Gastroesophageal sphincter (tissue), 4 donors: Measurements from ENCODE around the gene BTC. TPM values are rescaled to one million over a fixed set of nuclear protein-coding genes. Genes with fewer than 3 reads are reported as not detected.
A peak's percentile ranks its signal among the peaks of the same experiment; 100 is the strongest.

ENCODE experiments used
- ATAC-seq: fragments of 150-250 bp; one replicate; pipeline ENCODE4 v1.9.1; 2016; ENCODE audit warnings: mild to moderate bottlenecking, moderate library complexity
- H3K27ac ChIP-seq, 4 donors: fragments of 200-600 bp; sonication (generic) in 3 of 4; 1 replicate in 3 of 4; 2 replicates in 1 of 4; pipeline ENCODE4 v1.5.1; 2016 to 2019
- H3K27me3 ChIP-seq: fragments of 200-600 bp; sonication (generic); one replicate; pipeline ENCODE4 v1.5.1; 2019
- H3K36me3 ChIP-seq, 2 donors: fragments of 200-600 bp; sonication (generic); one replicate each; pipeline ENCODE4 v1.5.1; 2019; ENCODE audit warnings: control low read depth in 1 of 2
- H3K4me1 ChIP-seq, 3 donors: fragments of 200-600 bp; sonication (generic); 1 replicate in 2 of 3; 2 replicates in 1 of 3; pipeline ENCODE4 v1.5.1; 2016 to 2019; ENCODE audit warnings: control low read depth in 2 of 3
- H3K4me3 ChIP-seq, 2 donors: fragments of 200-600 bp; sonication (generic); one replicate each; pipeline ENCODE4 v1.5.1; 2019; ENCODE audit warnings: mild to moderate bottlenecking in 1 of 2, moderate library complexity in 1 of 2
- H3K9me3 ChIP-seq, 3 donors: fragments of 200-600 bp; sonication (generic); one replicate each; pipeline ENCODE4 v1.5.1; 2017 to 2019; ENCODE audit warnings: control low read depth in 2 of 3
- EP300 ChIP-seq: sonication (generic); formaldehyde crosslinking; IDR thresholded peaks from one replicate; pipeline ENCODE4 v1.6.1; 2017; ENCODE audit warnings: antibody characterized with exemption, mild to moderate bottlenecking
- POLR2A ChIP-seq, 2 donors: fragments of 450-650 bp; IDR thresholded peaks; one replicate each; pipeline ENCODE4 v1.6.1; 2017; ENCODE audit warnings: antibody characterized with exemption in 2 of 2, mild to moderate bottlenecking in 2 of 2, moderate library complexity in 1 of 2
- POLR2AphosphoS5 ChIP-seq: sonication (generic); formaldehyde crosslinking; IDR thresholded peaks from one replicate; pipeline ENCODE4 v1.6.1; 2017; ENCODE audit warnings: antibody characterized with exemption
- WGBS, 2 donors: methylation state at CpG; one replicate each; pipeline ENCODE4 v1.1.5; 2018; ENCODE audit warnings: low coverage in 1 of 2; 5-methylcytosine and 5-hydroxymethylcytosine counted together
- total RNA-seq, 4 donors: library from RNA; depleted of rRNA; stranded (reverse); fragments of >200 nt; gene quantifications; one replicate each; pipeline ENCODE4 v1.1.0, GENCODE V29; 2016
- TF ChIP-seq, protein P1 (sequence below), 4 experiments: fragments of 200-600 bp in 2 of 4; fragments of 450-650 bp in 2 of 4; sonication (generic) in 1 of 4; IDR thresholded peaks; one replicate each; pipeline ENCODE4 v1.5.1; 2017 to 2019; ENCODE audit warnings: antibody characterized with exemption in 4 of 4, mild to moderate bottlenecking in 2 of 4, moderate library complexity in 2 of 4

Gene BTC
- total RNA-seq, 4 donors from 2014 or later = 40.1 to 77.3 (median 62.5) TPM

DNA sequence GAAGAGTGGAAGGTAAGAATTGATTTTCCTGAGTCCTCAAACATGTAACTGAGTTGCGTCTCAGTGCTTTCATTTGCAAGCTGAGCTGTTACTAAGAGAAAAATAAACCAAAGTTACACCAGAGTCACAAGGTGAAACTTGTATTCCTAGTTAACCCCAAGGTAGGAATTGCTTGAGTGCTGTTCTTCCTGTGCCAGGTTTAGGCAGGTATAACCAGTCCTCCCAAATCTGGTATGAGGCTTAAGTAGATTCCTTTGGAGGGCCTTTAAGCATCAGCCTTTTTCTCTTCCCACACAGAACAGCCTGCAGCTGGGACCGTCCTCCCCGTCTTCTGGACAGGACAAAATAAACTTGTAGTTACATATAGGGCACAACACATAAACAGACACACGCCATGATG lies 2.3 kb upstream of the BTC start:
- H3K4me1 ChIP-seq = peaks cover 0 to 27% (median 0%) of the 10 kb centered on the region in 3 donors
- no peak for ATAC-seq
- WGBS, 2 donors = 76 to 81% methylated on average over 3 to 4 of the region's 4 CpGs
- H3K36me3 ChIP-seq = no peaks in the 10 kb centered on the region
- no peaks in the 10 kb centered on the region for H3K27me3 ChIP-seq
- H3K4me3 ChIP-seq = no peak overlapping the region
- no peak overlapping the region for H3K27ac ChIP-seq
- no peaks in the 10 kb centered on the region for H3K9me3 ChIP-seq
- TF ChIP-seq POLR2A (IDR thresholded peaks at IDR 0.05) (no peak), EP300 (no peak), POLR2AphosphoS5 (no peak)
- TF ChIP-seq, protein P1, sequence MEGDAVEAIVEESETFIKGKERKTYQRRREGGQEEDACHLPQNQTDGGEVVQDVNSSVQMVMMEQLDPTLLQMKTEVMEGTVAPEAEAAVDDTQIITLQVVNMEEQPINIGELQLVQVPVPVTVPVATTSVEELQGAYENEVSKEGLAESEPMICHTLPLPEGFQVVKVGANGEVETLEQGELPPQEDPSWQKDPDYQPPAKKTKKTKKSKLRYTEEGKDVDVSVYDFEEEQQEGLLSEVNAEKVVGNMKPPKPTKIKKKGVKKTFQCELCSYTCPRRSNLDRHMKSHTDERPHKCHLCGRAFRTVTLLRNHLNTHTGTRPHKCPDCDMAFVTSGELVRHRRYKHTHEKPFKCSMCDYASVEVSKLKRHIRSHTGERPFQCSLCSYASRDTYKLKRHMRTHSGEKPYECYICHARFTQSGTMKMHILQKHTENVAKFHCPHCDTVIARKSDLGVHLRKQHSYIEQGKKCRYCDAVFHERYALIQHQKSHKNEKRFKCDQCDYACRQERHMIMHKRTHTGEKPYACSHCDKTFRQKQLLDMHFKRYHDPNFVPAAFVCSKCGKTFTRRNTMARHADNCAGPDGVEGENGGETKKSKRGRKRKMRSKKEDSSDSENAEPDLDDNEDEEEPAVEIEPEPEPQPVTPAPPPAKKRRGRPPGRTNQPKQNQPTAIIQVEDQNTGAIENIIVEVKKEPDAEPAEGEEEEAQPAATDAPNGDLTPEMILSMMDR (IDR thresholded peaks at IDR 0.05) = no peak

DNA sequence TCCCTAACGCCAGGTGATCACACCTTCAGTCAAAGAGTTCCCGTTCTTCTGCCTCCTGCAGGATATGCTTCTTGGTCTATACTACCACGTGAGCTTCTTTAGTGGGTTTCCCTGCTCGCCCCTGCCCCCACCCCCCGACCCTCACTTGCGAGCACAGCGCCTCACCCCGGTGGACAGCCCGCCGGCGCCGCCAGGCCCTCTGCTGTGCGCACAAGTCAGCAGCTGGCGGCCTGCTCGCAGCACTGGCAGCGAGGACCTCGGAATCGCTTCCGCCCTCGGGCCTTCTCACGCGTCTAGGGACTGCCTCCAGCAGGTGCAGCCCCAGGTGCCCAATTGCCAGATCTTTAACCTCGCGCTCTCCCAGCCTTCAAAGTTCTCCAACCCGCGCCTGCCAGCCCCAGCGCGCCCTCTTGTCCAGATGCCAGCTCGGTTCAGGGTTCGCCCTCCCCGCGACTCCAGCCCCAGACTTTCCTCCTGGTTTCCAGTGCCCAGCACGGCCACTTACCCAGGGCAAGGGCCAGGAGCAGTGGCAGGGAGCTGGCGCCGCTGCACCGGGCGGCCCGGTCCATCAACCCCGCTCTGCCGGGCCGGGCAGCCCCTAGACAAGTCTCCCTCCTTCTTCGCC lies 454 bp downstream of the BTC start:
- no peaks in the 10 kb centered on the region for H3K9me3 ChIP-seq
- peak overlapping the region; percentile 46 to 79 for H3K4me3 ChIP-seq
- no peaks in the 10 kb centered on the region for H3K36me3 ChIP-seq
- peak; percentile 85 for ATAC-seq
- peak overlapping the region; percentile 76 to 95 (median 90) for H3K27ac ChIP-seq
- H3K4me1 ChIP-seq = peaks cover 0 to 43% (median 0%) of the 10 kb centered on the region in 3 donors
- H3K27me3 ChIP-seq = no peaks in the 10 kb centered on the region
- WGBS, 2 donors = 0 to 4% methylated on average over 1 to 15 of the region's 42 CpGs
- TF ChIP-seq, protein P1 (IDR thresholded peaks at IDR 0.05) = peak; percentile 20 to 68 (median 38)
- TF ChIP-seq POLR2AphosphoS5 (no peak), EP300 (no peak)

DNA sequence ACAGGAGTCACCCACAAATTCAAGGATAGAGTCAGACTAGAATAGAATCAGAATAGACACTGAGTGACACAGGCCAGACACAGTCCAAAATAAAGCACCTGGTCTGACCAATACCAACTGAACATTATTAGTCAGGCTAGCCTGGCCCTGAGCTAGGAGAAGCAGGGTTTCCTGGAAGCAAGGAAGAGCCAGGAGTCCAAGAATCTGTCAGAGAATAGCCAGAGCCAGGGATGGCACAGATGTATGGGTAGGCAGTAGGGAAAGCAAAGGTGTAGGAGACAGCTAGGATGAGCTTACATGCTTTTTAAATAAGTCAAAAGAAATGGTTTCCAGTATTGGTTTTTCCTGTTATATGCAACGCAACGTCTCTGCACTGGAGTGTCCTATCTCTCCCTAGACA lies 3.7 kb downstream of the BTC start:
- TF ChIP-seq POLR2AphosphoS5 (no peak), EP300 (no peak), POLR2A (IDR thresholded peaks at IDR 0.05) (no peak)
- TF ChIP-seq, protein P1 (IDR thresholded peaks at IDR 0.05) = no peak

DNA sequence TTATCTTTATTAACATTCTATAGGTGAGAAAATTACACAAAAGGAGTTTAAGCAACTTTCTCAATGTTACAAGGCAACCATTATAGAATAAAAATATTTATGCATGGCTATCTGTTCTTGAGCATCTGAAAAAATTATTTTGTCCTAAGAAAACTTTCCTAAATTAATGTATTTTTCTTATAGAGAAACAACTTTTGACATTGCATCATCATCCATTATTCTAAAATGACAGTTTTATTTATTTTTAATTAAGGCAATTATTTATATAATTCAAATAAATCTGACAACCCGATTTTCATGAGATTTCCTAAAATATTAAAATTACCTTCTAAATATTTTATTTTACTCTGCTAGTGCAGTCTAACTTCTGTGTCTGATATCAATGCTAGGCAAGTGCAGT lies 4.8 kb downstream of the BTC start:
- Histone ChIP-seq H3K4me3 (no peak overlapping the region), H3K4me1 (peaks cover 0 to 43% (median 0%) of the 10 kb centered on the region in 3 donors), H3K27me3 (no peaks in the 10 kb centered on the region), H3K27ac (no peak overlapping the region), H3K9me3 (no peaks in the 10 kb centered on the region), H3K36me3 (no peaks in the 10 kb centered on the region)
- 75 to 86% methylated on average over 1 of the region's 1 CpG for WGBS, 2 donors
- ATAC-seq = no peak
- TF ChIP-seq, protein P1 (IDR thresholded peaks at IDR 0.05) = no peak
- TF ChIP-seq POLR2A (IDR thresholded peaks at IDR 0.05) = no peak

More for the DNA sequence above, 3.7 kb downstream of the BTC start:
- no peak overlapping the region for H3K4me3 ChIP-seq
- no peak for ATAC-seq
- no peaks in the 10 kb centered on the region for H3K27me3 ChIP-seq
- H3K27ac ChIP-seq = no peak overlapping the region
- H3K36me3 ChIP-seq = no peaks in the 10 kb centered on the region
- H3K9me3 ChIP-seq = no peaks in the 10 kb centered on the region
- peaks cover 0 to 43% (median 0%) of the 10 kb centered on the region in 3 donors for H3K4me1 ChIP-seq
- 58 to 100% methylated on average over 2 of the region's 2 CpGs for WGBS, 2 donors

DNA sequence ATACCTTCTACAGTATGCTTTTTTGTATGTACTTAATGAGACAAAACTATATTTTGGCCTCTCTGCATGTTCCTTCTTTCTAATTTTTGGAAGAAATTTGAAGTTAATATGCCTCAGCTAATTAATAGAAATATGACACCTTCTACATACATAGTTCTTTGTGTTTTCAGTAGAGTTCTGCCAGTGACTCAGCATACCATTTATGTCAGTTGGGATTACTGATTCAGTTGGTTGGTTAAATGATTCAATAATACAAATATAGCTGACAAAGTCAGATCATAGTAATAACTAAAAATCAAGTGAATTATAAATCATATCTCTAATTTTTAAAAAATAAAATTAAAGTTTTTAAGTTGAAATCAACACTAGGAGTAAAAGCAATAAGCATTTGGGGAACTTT lies 16.8 kb downstream of the BTC start:
- no peaks in the 10 kb centered on the region for H3K9me3 ChIP-seq
- TF ChIP-seq EP300 (no peak), POLR2A (IDR thresholded peaks at IDR 0.05) (no peak), POLR2AphosphoS5 (no peak)
- TF ChIP-seq, protein P1 (IDR thresholded peaks at IDR 0.05) = no peak
- no peaks in the 10 kb centered on the region for H3K36me3 ChIP-seq
- H3K27me3 ChIP-seq = no peaks in the 10 kb centered on the region
- H3K4me1 ChIP-seq = peaks cover 0 to 43% (median 3%) of the 10 kb centered on the region in 3 donors
- H3K27ac ChIP-seq = no peak overlapping the region
- H3K4me3 ChIP-seq = no peak overlapping the region
- ATAC-seq = no peak
